ENCODE measurements around the gene GREB1L.

GREB1L gene

GRCh38 chr18:21386523-21387240 is 144.7 kb downstream of the GREB1L start:
- Histone ChIP-seq H3K27me3 (ENCODE audit: insufficient read depth, poor library complexity, severe bottlenecking) (peaks cover 16% of the 10 kb centered on the region), H3K4me3 (replicated peaks; ENCODE audit: insufficient read depth, low read length) (no peak overlapping the region), H3K27ac (replicated peaks) (no peak overlapping the region)
- no peak for TF ChIP-seq SPI1 (IDR thresholded peaks at IDR 0.05; ENCODE audit: borderline replicate concordance, low read depth)
- no peak for DNase-seq (ENCODE audit: low read depth in 1 of 2, low spot score in 1 of 2)

GRCh38 chr18:21387886-21388285 is 145.9 kb downstream of the GREB1L start:
- no peak for DNase-seq (ENCODE audit: low read depth in 1 of 2, low spot score in 1 of 2)
- H3K27me3 ChIP-seq (ENCODE audit: insufficient read depth, poor library complexity, severe bottlenecking): peaks cover 16% of the 10 kb centered on the region
- TF ChIP-seq POLR2AphosphoS5 (IDR thresholded peaks at IDR 0.05; ENCODE audit: low read depth) (no peak), REST (IDR thresholded peaks at IDR 0.05; ENCODE audit: insufficient replicate concordance, low read depth) (no peak), SPI1 (IDR thresholded peaks at IDR 0.05; ENCODE audit: borderline replicate concordance, low read depth) (no peak), CTCF (IDR thresholded peaks at IDR 0.05; ENCODE audit: insufficient read depth, low read length) (no peak), GABPA (IDR thresholded peaks at IDR 0.05; ENCODE audit: low read depth) (no peak)
- H3K4me3 ChIP-seq (replicated peaks; ENCODE audit: insufficient read depth, low read length): no peak overlapping the region
- no peak overlapping the region for H3K27ac ChIP-seq (replicated peaks)

- Histone ChIP-seq H3K27ac (replicated peaks) (no peak overlapping the region), H3K4me3 (replicated peaks; ENCODE audit: insufficient read depth, low read length) (no peak overlapping the region), H3K27me3 (ENCODE audit: insufficient read depth, poor library complexity, severe bottlenecking) (peaks cover 14% of the 10 kb centered on the region)
- no peak for DNase-seq (ENCODE audit: low read depth in 1 of 2, low spot score in 1 of 2)
- TF ChIP-seq CTCF (IDR thresholded peaks at IDR 0.05; ENCODE audit: insufficient read depth, low read length) (no peak), POLR2AphosphoS5 (IDR thresholded peaks at IDR 0.05; ENCODE audit: low read depth) (no peak), SPI1 (IDR thresholded peaks at IDR 0.05; ENCODE audit: borderline replicate concordance, low read depth) (no peak), GABPA (IDR thresholded peaks at IDR 0.05; ENCODE audit: low read depth) (no peak), REST (IDR thresholded peaks at IDR 0.05; ENCODE audit: insufficient replicate concordance, low read depth) (no peak)
Measured at GRCh38 chr18:21389283-21389682, 147.3 kb downstream of the GREB1L start.

- Histone ChIP-seq H3K27ac (replicated peaks) (no peak overlapping the region), H3K4me3 (replicated peaks; ENCODE audit: insufficient read depth, low read length) (no peak overlapping the region), H3K27me3 (ENCODE audit: insufficient read depth, poor library complexity, severe bottlenecking) (peaks cover 13% of the 10 kb centered on the region)
- TF ChIP-seq REST (IDR thresholded peaks at IDR 0.05; ENCODE audit: insufficient replicate concordance, low read depth) (no peak), CTCF (IDR thresholded peaks at IDR 0.05; ENCODE audit: insufficient read depth, low read length) (no peak), SPI1 (IDR thresholded peaks at IDR 0.05; ENCODE audit: borderline replicate concordance, low read depth) (no peak), POLR2AphosphoS5 (IDR thresholded peaks at IDR 0.05; ENCODE audit: low read depth) (no peak), GABPA (IDR thresholded peaks at IDR 0.05; ENCODE audit: low read depth) (no peak)
- DNase-seq (ENCODE audit: low read depth in 1 of 2, low spot score in 1 of 2): no peak
Measured at GRCh38 chr18:21389903-21390302, 147.9 kb downstream of the GREB1L start.

All from HL-60 (cell line).